Activated effector memory CD4-positive, alpha-beta T cell treated with anti-CD3 and anti-CD28 coated beads, Interleukin-2, amount 50 U/mL, for 16 hours (primary cell): Measurements from ENCODE around the gene SYTL1.

ENCODE experiments used
- DNase-seq: peaks from one replicate; pipeline ENCODE4 v3.0.0-alpha.2; 2020

Gene SYTL1

GRCh38 chr1:27388337-27389005 is 46.6 kb downstream of the SYTL1 start:
- DNase-seq = peak; percentile 92

GRCh38 chr1:27391511-27392095 is 49.8 kb downstream of the SYTL1 start:
- DNase-seq = no peak

GRCh38 chr1:27392096-27392777 is 50.4 kb downstream of the SYTL1 start, which contains the start of gene GPR3:
GPR3 (plus strand) TSS chr1:27392622; CDS start chr1:27393799, 1,177 bp downstream.
- DNase-seq = peak; percentile 98

- DNase-seq = no peak
These were observed 51.2 kb downstream of the SYTL1 start for GRCh38 chr1:27392778-27393635.

- DNase-seq = no peak
These were observed 51.9 kb downstream of the SYTL1 start for GRCh38 chr1:27393641-27394281.

GRCh38 chr1:27394282-27394658 is 52.4 kb downstream of the SYTL1 start:
- no peak for DNase-seq

GRCh38 chr1:27394925-27395324 is 53.1 kb downstream of the SYTL1 start:
- DNase-seq = no peak

GRCh38 chr1:27395441-27396195 is 53.8 kb downstream of the SYTL1 start:
- DNase-seq = peak; percentile 92

GRCh38 chr1:27397110-27397509 is 55.3 kb downstream of the SYTL1 start:
- DNase-seq = no peak

- DNase-seq = no peak
These were observed 55.9 kb downstream of the SYTL1 start for GRCh38 chr1:27397749-27398148.

GRCh38 chr1:27398405-27399149 is 56.8 kb downstream of the SYTL1 start:
- DNase-seq = no peak

- DNase-seq = no peak
These were observed 57.6 kb downstream of the SYTL1 start for GRCh38 chr1:27399251-27400025.

- no peak for DNase-seq
These were observed 58.5 kb downstream of the SYTL1 start for GRCh38 chr1:27400082-27400962.

- no peak for DNase-seq
These were observed 59.1 kb downstream of the SYTL1 start for GRCh38 chr1:27400963-27401341.

GRCh38 chr1:27402349-27402754 is 60.5 kb downstream of the SYTL1 start:
- DNase-seq = no peak

GRCh38 chr1:27403065-27403726 is 61.4 kb downstream of the SYTL1 start:
- no peak for DNase-seq
